T-cell (primary cell): ENCODE measurements around the gene AMOTL2. TPM values are rescaled to one million over a fixed set of nuclear protein-coding genes. Genes with fewer than 3 reads are reported as not detected.
A peak's percentile ranks its signal among the peaks of the same experiment; 100 is the strongest.

ENCODE experiments used
- ATAC-seq, 4 experiments: fragments of 200-7000 bp in 3 of 4; fragments of 150-1000 bp in 1 of 4; cut with Tn5 transposase; replicated peaks in 1 of 4; 1 replicate in 3 of 4; 2 replicates in 1 of 4; pipeline ENCODE4 v1.10.0; 2021; ENCODE audit warnings: moderate library complexity in 3 of 4, mild to moderate bottlenecking in 2 of 4, moderate number of reproducible peaks in 1 of 4
- CTCF ChIA-PET, 2 donors: fragments of 300-600 bp; sonication (Branson Sonifier 250); formaldehyde crosslinking; loops; one replicate each; lab custom pipeline; 2022; ENCODE audit warnings: antibody characterized with exemption in 2 of 2; lab: Charles Lee
- POLR2A ChIA-PET, 2 donors: fragments of 300-600 bp; sonication (Branson Sonifier 250); formaldehyde crosslinking; loops; one replicate each; lab custom pipeline; 2022; ENCODE audit warnings: antibody characterized with exemption in 2 of 2; lab: Charles Lee
- DNase-seq, 35 experiments: peaks; one replicate each; pipeline versions ENCODE4 v3.0.0 to v3.0.0-alpha.2; 2013 to 2023
- H3K27ac ChIP-seq: one replicate; pipeline ENCODE4 v1.5.1; 2013; ENCODE audit warnings: low read length
- H3K27me3 ChIP-seq, 2 experiments: replicated peaks in 1 of 2; 1 replicate in 1 of 2; 2 replicates in 1 of 2; pipeline versions ENCODE4 v1.6.1 to v1.7.0; 2013; ENCODE audit warnings: low read length in 1 of 2, mixed read lengths in 1 of 2; ENCODE audit not compliant: control insufficient read depth in 2 of 2, insufficient read depth in 2 of 2; ENCODE audit errors: extremely low read depth in 1 of 2
- H3K36me3 ChIP-seq, 2 donors: 1 replicate in 1 of 2; 2 replicates in 1 of 2; pipeline versions ENCODE4 v1.6.1 to v1.7.0; 2013; ENCODE audit warnings: low read length in 1 of 2; ENCODE audit not compliant: control insufficient read depth in 2 of 2, insufficient read depth in 1 of 2; ENCODE audit errors: extremely low read depth in 1 of 2
- H3K4me1 ChIP-seq, 2 experiments: 1 replicate in 1 of 2; 2 replicates in 1 of 2; pipeline versions ENCODE4 v1.6.1 to v1.7.0; 2013; ENCODE audit warnings: low read length in 2 of 2, mixed read lengths in 1 of 2; ENCODE audit not compliant: insufficient read depth in 2 of 2, control insufficient read depth in 1 of 2; ENCODE audit errors: extremely low read depth in 1 of 2
- H3K4me3 ChIP-seq, 2 donors: 1 replicate in 1 of 2; 2 replicates in 1 of 2; pipeline versions ENCODE4 v1.5.1 to v1.7.0; 2013; ENCODE audit warnings: mild to moderate bottlenecking in 2 of 2, low read length in 1 of 2, moderate library complexity in 1 of 2; ENCODE audit not compliant: control insufficient read depth in 1 of 2; ENCODE audit errors: extremely low read depth in 1 of 2
- H3K9me3 ChIP-seq: 2 replicates; pipeline ENCODE4 v1.7.0; 2013
- H3K27ac Mint-ChIP-seq, 2 donors: one replicate each; pipeline ENCODE4 v1.8.0; 2020 to 2021; ENCODE audit warnings: mild to moderate bottlenecking in 2 of 2, mixed read lengths in 2 of 2
- H3K27me3 Mint-ChIP-seq, 2 donors: one replicate each; pipeline ENCODE4 v1.8.0; 2021 to 2022; ENCODE audit warnings: mixed read lengths in 2 of 2
- H3K36me3 Mint-ChIP-seq: one replicate; pipeline ENCODE4 v1.8.0; 2021; ENCODE audit warnings: mixed read lengths
- H3K4me1 Mint-ChIP-seq, 3 donors: one replicate each; pipeline ENCODE4 v1.8.0; 2020 to 2022; ENCODE audit warnings: mixed read lengths in 3 of 3, mild to moderate bottlenecking in 1 of 3
- H3K4me3 Mint-ChIP-seq, 3 donors: one replicate each; pipeline ENCODE4 v1.8.0; 2020 to 2022; ENCODE audit warnings: mild to moderate bottlenecking in 3 of 3, mixed read lengths in 3 of 3, moderate library complexity in 3 of 3
- H3K9me3 Mint-ChIP-seq, 3 donors: one replicate each; pipeline ENCODE4 v1.8.0; 2020 to 2022; ENCODE audit warnings: mixed read lengths in 3 of 3
- WGBS: methylation state at CpG from one replicate; pipeline ENCODE4 v1.1.5; 2013; ENCODE audit warnings: missing lambda C conversion rate; ENCODE audit not compliant: insufficient coverage; 5-methylcytosine and 5-hydroxymethylcytosine counted together
- total RNA-seq, 35 experiments: library from RNA in 6 of 35; stranded (reverse) in 6 of 35; fragments of 120-200 nt in 1 of 35; gene quantifications; one replicate each; pipeline versions ENCODE4 v1.2.1 to v1.2.4 and lab custom pipeline; 2013 to 2026

Gene AMOTL2
- total RNA-seq, 5 donors from 2014 or later (not counting 1 experiment from before 2014, with no cell fraction given), result 0.20 to 0.96 (median 0.76) TPM; not detected in 2

GRCh38 chr3:134364936-134365765 is 9.1 kb downstream of the AMOTL2 start:
- peak overlapping the region; percentile 66 to 76 (median 71) for H3K4me3 Mint-ChIP-seq
- H3K9me3 ChIP-seq, result no peaks in the 10 kb centered on the region
- ATAC-seq (peak in 2 of 4 experiments; percentile 14 to 38), DNase-seq (peak in 2 of 35 experiments; percentile 6 to 8)
- peaks cover 26 to 29% (median 27%) of the 10 kb centered on the region in 3 donors for H3K4me1 Mint-ChIP-seq
- ChIA-PET CTCF (interaction anchor here (0.9 to 1.1 kb wide), 3 partner anchors 10 to 109 kb away, joined by 3 to 4 read pairs (median 4); no protein-coding TSS in a partner anchor), POLR2A (no interaction called here)
- H3K27me3 ChIP-seq, result peaks cover 0 to 19% of the 10 kb centered on the region in 2 experiments
- peaks cover 16 to 26% of the 10 kb centered on the region in 2 experiments for H3K4me1 ChIP-seq
- 30% methylated on average over 6 of the region's 8 CpGs for WGBS
- no peaks in the 10 kb centered on the region for H3K27me3 Mint-ChIP-seq
- H3K36me3 ChIP-seq, result no peaks in the 10 kb centered on the region
- H3K4me3 ChIP-seq, result peak overlapping the region in 1 of 2 donors; percentile 60
- H3K27ac ChIP-seq, result no peak overlapping the region
- H3K36me3 Mint-ChIP-seq, result no peaks in the 10 kb centered on the region
- H3K27ac Mint-ChIP-seq, result peak overlapping the region; percentile 60
- no peaks in the 10 kb centered on the region for H3K9me3 Mint-ChIP-seq

- Histone ChIP-seq H3K4me3 (peak overlapping the region; percentile 39 to 60), H3K9me3 (no peaks in the 10 kb centered on the region), H3K27ac (no peak overlapping the region), H3K27me3 (peaks cover 0 to 23% of the 10 kb centered on the region in 2 experiments), H3K4me1 (peaks cover 16 to 26% of the 10 kb centered on the region in 2 experiments), H3K36me3 (no peaks in the 10 kb centered on the region)
- Mint-ChIP-seq H3K27ac (peak overlapping the region in 1 of 2 donors; percentile 60), H3K27me3 (no peaks in the 10 kb centered on the region), H3K9me3 (no peaks in the 10 kb centered on the region), H3K36me3 (no peaks in the 10 kb centered on the region), H3K4me1 (peaks cover 26 to 29% (median 27%) of the 10 kb centered on the region in 3 donors), H3K4me3 (peak overlapping the region; percentile 66 to 76 (median 71))
- ATAC-seq (peak; percentile 62 to 72 (median 70)), DNase-seq (peak in 15 of 35 experiments; percentile 7 to 39 (median 17))
- CTCF ChIA-PET, result interaction anchor here (0.5 to 1.1 kb wide), 7 partner anchors 10 to 423 kb away, joined by 3 to 4 read pairs (median 4); no protein-coding TSS in a partner anchor
- POLR2A ChIA-PET, result no interaction called here
- WGBS, result under 1% methylated on average over 21 of the region's 37 CpGs
Measured at GRCh38 chr3:134364061-134364935, 9.9 kb downstream of the AMOTL2 start.

DNA sequence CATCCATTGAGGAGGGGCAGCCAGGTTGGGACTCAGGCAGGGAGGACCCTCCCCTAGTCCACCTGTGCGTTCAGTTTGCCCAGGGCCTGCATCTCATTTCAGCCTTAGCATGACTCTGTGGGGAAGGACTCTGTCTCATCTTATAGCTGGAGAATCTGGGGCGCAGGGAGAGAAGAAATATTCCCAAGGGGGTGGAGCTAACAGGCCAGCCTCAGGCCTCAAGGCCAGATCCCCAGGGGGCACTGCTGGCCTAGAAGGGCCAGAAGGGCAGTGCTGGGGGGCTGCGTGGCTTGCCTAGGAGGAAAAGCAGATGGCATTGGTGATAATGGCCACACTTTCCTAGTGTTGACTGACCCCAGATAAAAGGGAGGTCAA is 10.9 kb downstream of the AMOTL2 start:
- no peak overlapping the region for H3K27ac ChIP-seq
- Mint-ChIP-seq H3K27ac (no peak overlapping the region), H3K9me3 (no peaks in the 10 kb centered on the region), H3K4me3 (peak overlapping the region; percentile 55 to 76 (median 66)), H3K4me1 (peaks cover 26 to 29% (median 27%) of the 10 kb centered on the region in 3 donors), H3K27me3 (no peaks in the 10 kb centered on the region), H3K36me3 (no peaks in the 10 kb centered on the region)
- no peaks in the 10 kb centered on the region for H3K9me3 ChIP-seq
- H3K4me1 ChIP-seq, result peaks cover 16 to 26% of the 10 kb centered on the region in 2 experiments
- WGBS, result 80% methylated on average over 1 of the region's 3 CpGs
- peak overlapping the region; percentile 39 to 60 for H3K4me3 ChIP-seq
- no peaks in the 10 kb centered on the region for H3K36me3 ChIP-seq
- ATAC-seq (no peak), DNase-seq (no peak)
- POLR2A ChIA-PET, result no interaction called here
- CTCF ChIA-PET, result interaction anchor here in 1 of 2 donors (0.7 to 1.0 kb wide), 2 partner anchors 149 to 422 kb away, joined by 3 to 4 read pairs; no protein-coding TSS in a partner anchor
- peaks cover 0 to 23% of the 10 kb centered on the region in 2 experiments for H3K27me3 ChIP-seq

- no peak overlapping the region for H3K27ac ChIP-seq
- CTCF ChIA-PET, result no interaction called here
- H3K9me3 Mint-ChIP-seq, result no peaks in the 10 kb centered on the region
- no peak for ATAC-seq
- no peak overlapping the region for H3K4me3 ChIP-seq
- H3K36me3 ChIP-seq, result no peaks in the 10 kb centered on the region
- peak overlapping the region; percentile 55 to 76 (median 66) for H3K4me3 Mint-ChIP-seq
- DNase-seq, result no peak
- H3K27ac Mint-ChIP-seq, result no peak overlapping the region
- no peaks in the 10 kb centered on the region for H3K9me3 ChIP-seq
- H3K4me1 ChIP-seq, result peaks cover 16 to 26% of the 10 kb centered on the region in 2 experiments
- H3K4me1 Mint-ChIP-seq, result peaks cover 26 to 29% (median 27%) of the 10 kb centered on the region in 3 donors
- no peaks in the 10 kb centered on the region for H3K36me3 Mint-ChIP-seq
- peaks cover 0 to 23% of the 10 kb centered on the region in 2 experiments for H3K27me3 ChIP-seq
- H3K27me3 Mint-ChIP-seq, result no peaks in the 10 kb centered on the region
- no CpG with 5 or more reads among the region's 6 CpGs for WGBS
- POLR2A ChIA-PET, result no interaction called here
Measured at GRCh38 chr3:134362670-134363380, 11.4 kb downstream of the AMOTL2 start.

GRCh38 chr3:134362221-134362620 is 12.0 kb downstream of the AMOTL2 start:
- POLR2A ChIA-PET, result no interaction called here
- Histone ChIP-seq H3K36me3 (no peaks in the 10 kb centered on the region), H3K27ac (no peak overlapping the region), H3K9me3 (no peaks in the 10 kb centered on the region), H3K4me1 (peaks cover 16 to 26% of the 10 kb centered on the region in 2 experiments), H3K4me3 (no peak overlapping the region), H3K27me3 (peaks cover 0 to 23% of the 10 kb centered on the region in 2 experiments)
- CTCF ChIA-PET, result no interaction called here
- Mint-ChIP-seq H3K27ac (no peak overlapping the region), H3K9me3 (no peaks in the 10 kb centered on the region), H3K4me3 (no peak overlapping the region), H3K4me1 (peaks cover 26 to 29% (median 27%) of the 10 kb centered on the region in 3 donors), H3K27me3 (no peaks in the 10 kb centered on the region), H3K36me3 (no peaks in the 10 kb centered on the region)
- no peak for DNase-seq
- ATAC-seq, result no peak
- 78% methylated on average over 1 of the region's 6 CpGs for WGBS
